ENCODE measurements around the gene PNPLA2.
A peak's percentile ranks its signal among the peaks of the same experiment; 100 is the strongest.

PNPLA2 gene

GRCh38 chr11:818396-819128 lies at the start of gene PNPLA2:
TSS of gene PNPLA2 (plus strand) at chr11:818914. CDS start at chr11:819719, 805 bp downstream.
- DNase-seq (ENCODE audit: low spot score) = peak; percentile 79

GRCh38 chr11:769887-770641 lies 48.6 kb upstream of the PNPLA2 start:
- DNase-seq (ENCODE audit: low spot score) = no peak

- no peak for DNase-seq (ENCODE audit: low spot score)
Measured at GRCh38 chr11:770642-771616, 47.8 kb upstream of the PNPLA2 start.

GRCh38 chr11:771617-772204 lies 47.0 kb upstream of the PNPLA2 start:
- DNase-seq (ENCODE audit: low spot score) = no peak

GRCh38 chr11:772429-773390 lies 46.0 kb upstream of the PNPLA2 start:
- no peak for DNase-seq (ENCODE audit: low spot score)

DNA sequence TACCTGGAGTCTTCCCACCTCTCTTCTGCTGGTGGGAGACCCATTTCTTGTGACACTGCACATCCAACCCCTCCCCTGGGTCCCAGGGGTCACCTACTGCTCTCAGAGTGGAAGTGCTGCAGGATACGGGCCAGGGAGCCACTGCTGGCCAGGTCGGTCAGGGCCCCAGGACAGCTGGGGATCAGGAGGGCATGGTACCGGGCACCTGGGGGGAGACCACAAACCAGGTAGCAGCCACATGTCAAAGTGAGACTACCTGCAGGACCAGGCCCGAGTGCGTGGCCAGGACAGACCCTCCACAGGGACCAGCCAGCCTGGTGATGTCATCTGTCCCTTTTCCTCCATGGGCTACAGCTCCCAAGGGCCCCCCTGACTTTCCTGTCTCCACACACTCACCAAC lies 45.3 kb upstream of the PNPLA2 start:
- DNase-seq (ENCODE audit: low spot score) = no peak

DNA sequence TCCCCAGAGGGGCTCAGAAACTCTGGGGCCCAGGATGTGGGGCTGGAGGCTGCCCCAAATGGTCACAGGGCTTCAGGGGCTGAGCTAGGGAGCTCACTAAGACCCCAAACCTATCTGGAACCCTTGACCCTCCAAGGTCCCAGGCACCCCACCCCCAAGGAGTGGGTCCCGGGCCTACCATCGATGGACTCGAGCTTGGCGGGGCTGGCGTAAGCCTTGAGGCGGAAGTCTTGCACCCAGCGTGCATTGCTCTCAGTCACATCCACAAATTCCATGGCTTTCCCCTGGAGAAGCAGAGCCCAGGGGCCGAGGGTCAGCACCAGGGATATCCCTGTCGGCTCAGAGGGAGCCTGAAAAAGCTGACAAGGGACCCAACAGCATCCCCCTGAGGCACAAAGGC lies 44.9 kb upstream of the PNPLA2 start:
- no peak for DNase-seq (ENCODE audit: low spot score)

GRCh38 chr11:774873-775592 lies 43.7 kb upstream of the PNPLA2 start:
- peak; percentile 26 for DNase-seq (ENCODE audit: low spot score)

DNA sequence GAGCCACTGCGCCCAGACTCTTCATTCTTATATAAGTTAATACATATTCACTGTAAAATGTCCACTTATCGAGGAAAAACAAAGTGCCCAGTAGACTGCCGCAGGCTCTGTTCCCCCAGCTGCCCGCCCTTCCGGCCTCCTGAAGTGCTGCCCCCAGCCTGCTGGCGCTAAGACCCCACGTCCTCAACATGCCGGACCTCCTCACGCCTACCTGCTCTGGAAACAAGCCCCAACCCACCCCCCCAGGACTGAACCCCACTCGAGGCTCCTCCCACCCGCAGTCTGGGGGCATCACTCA lies 42.5 kb upstream of the PNPLA2 start:
- DNase-seq (ENCODE audit: low spot score) = no peak

GRCh38 chr11:776561-777287 lies 42.0 kb upstream of the PNPLA2 start:
- peak; percentile 30 for DNase-seq (ENCODE audit: low spot score)

GRCh38 chr11:777288-778255 lies 41.1 kb upstream of the PNPLA2 start, which contains the start of gene GATD1:
TSS of gene GATD1 (minus strand) at chr11:777487. CDS start at chr11:777462, 25 bp downstream.
- DNase-seq (ENCODE audit: low spot score) = peak; percentile 100

- no peak for DNase-seq (ENCODE audit: low spot score)
Measured at GRCh38 chr11:778976-779954, 39.4 kb upstream of the PNPLA2 start.

GRCh38 chr11:779955-780532 lies 38.7 kb upstream of the PNPLA2 start:
- no peak for DNase-seq (ENCODE audit: low spot score)

- DNase-seq (ENCODE audit: low spot score) = no peak
Measured at GRCh38 chr11:782264-783174, 36.2 kb upstream of the PNPLA2 start.

- peak; percentile 81 for DNase-seq (ENCODE audit: low spot score)
Measured at GRCh38 chr11:783581-784015, 35.1 kb upstream of the PNPLA2 start.

Measured in AG08395 (cell line).